GM12878 (cell line): ENCODE measurements around the gene CLSTN2. TPM values are rescaled to one million over a fixed set of nuclear protein-coding genes. Genes with fewer than 3 reads are reported as not detected.

Experiments used
- ATAC-seq: fragments of 200-7000 bp; cut with Tn5 transposase; 3 replicates; pipeline ENCODE4 v1.9.1; 2020; ENCODE audit warnings: mild to moderate bottlenecking, moderate library complexity
- BruUV-seq: library from RNA; stranded (reverse); fragments of 400-500 nt; replicated peaks from 2 replicates; lab custom pipeline; 2021; lab: Mats Ljungman, UMichigan
- CTCF ChIA-PET: fragments of 300-600 bp; sonication (Branson Sonifier 250); formaldehyde crosslinking; extraction: SDS; loops from one replicate; lab custom pipeline; 2021; ENCODE audit warnings: inconsistent platforms; lab: Yijun Ruan, JAX
- POLR2A ChIA-PET: fragments of 350-600 bp; formaldehyde crosslinking; extraction: SDS; loops from one replicate; lab custom pipeline; 2021; ENCODE audit warnings: inconsistent platforms; lab: Charles Lee
- RAD21 ChIA-PET: fragments of 300-600 bp; sonication (Branson Sonifier 250); formaldehyde crosslinking; loops from one replicate; lab custom pipeline; 2023; ENCODE audit warnings: antibody characterized with exemption; ENCODE audit not compliant: unreplicated experiment; lab: Charles Lee
- SMC1A ChIA-PET: fragments of 300-600 bp; sonication (Branson Sonifier 250); formaldehyde crosslinking; loops from one replicate; lab custom pipeline; 2023; ENCODE audit not compliant: unreplicated experiment, uncharacterized antibody; lab: Charles Lee
- DNase-seq: peaks from one replicate; pipeline ENCODE4 v3.0.0-alpha.2; 2011; ENCODE audit warnings: low read depth, low spot score
- FAIRE-seq: peaks from 3 replicates; lab custom pipeline; 2011; peaks lifted over from hg19 to GRCh38; lab: Jason Lieb, UNC
- H2AFZ ChIP-seq: 2 replicates; pipeline ENCODE4 v1.6.0; 2011; ENCODE audit warnings: low read depth, low read length, control low read depth; ENCODE audit not compliant: control insufficient read depth
- H3K27ac ChIP-seq: 2 replicates; pipeline ENCODE4 v1.5.1; 2011; ENCODE audit warnings: control low read depth; ENCODE audit not compliant: control insufficient read depth, insufficient read depth
- H3K27me3 ChIP-seq, 2 experiments: replicated peaks in 1 of 2; 2 replicates each; pipeline versions ENCODE4 v1.6.0 to v1.6.1; 2011; ENCODE audit warnings: low read length in 1 of 2; ENCODE audit not compliant: control insufficient read depth in 2 of 2, insufficient read depth in 2 of 2
- H3K36me3 ChIP-seq, 2 experiments: 2 replicates each; pipeline ENCODE4 v1.5.1; 2011; ENCODE audit warnings: low read length in 1 of 2; ENCODE audit not compliant: control insufficient read depth in 2 of 2, insufficient read depth in 2 of 2
- H3K4me1 ChIP-seq: 2 replicates; pipeline ENCODE4 v1.6.1; 2011; ENCODE audit warnings: mild to moderate bottlenecking, low read length, moderate library complexity, mixed read lengths; ENCODE audit not compliant: control insufficient read depth, insufficient read depth
- H3K4me2 ChIP-seq: 2 replicates; pipeline ENCODE4 v1.6.0; 2011; ENCODE audit warnings: control low read depth; ENCODE audit not compliant: control insufficient read depth, insufficient read depth
- H3K4me3 ChIP-seq: fragments of 200-600 bp; sonication (generic); 2 replicates; pipeline ENCODE4 v1.5.1; 2016
- H3K79me2 ChIP-seq: 2 replicates; pipeline ENCODE4 v1.6.0; 2011; ENCODE audit warnings: low read length; ENCODE audit not compliant: control insufficient read depth, insufficient read depth
- H3K9ac ChIP-seq: 2 replicates; pipeline ENCODE4 v1.8.0; 2011; ENCODE audit warnings: low read length, control low read depth, mixed read lengths; ENCODE audit not compliant: control insufficient read depth, insufficient read depth
- H3K9me3 ChIP-seq: replicated peaks from 3 replicates; pipeline ENCODE4 v1.5.1; 2011; ENCODE audit warnings: mild to moderate bottlenecking, low read length; ENCODE audit not compliant: control insufficient read depth, insufficient read depth
- H4K20me1 ChIP-seq: 2 replicates; pipeline ENCODE4 v1.6.0; 2011; ENCODE audit not compliant: control insufficient read depth, insufficient read depth
- ATF7 ChIP-seq: fragments of 450-650 bp; IDR thresholded peaks from 2 replicates; pipeline ENCODE4 v1.6.1; 2016; ENCODE audit warnings: low read depth, mild to moderate bottlenecking
- EP300 ChIP-seq, 2 experiments: fragments of 150-350 bp in 1 of 2; IDR thresholded peaks; 2 replicates each; pipeline ENCODE4 v1.6.1; 2011 to 2012; ENCODE audit warnings: low read depth in 2 of 2, low read length in 2 of 2, borderline replicate concordance in 1 of 2, improper control_type of control experiment in 1 of 2, inconsistent platforms in 1 of 2; ENCODE audit not compliant: control insufficient read depth in 1 of 2
- POLR2AphosphoS2 ChIP-seq: IDR thresholded peaks from 2 replicates; pipeline ENCODE4 v1.6.1; 2011; ENCODE audit warnings: low read depth, mild to moderate bottlenecking, low read length, improper control_type of control experiment, moderate library complexity
- RAD21 ChIP-seq: IDR thresholded peaks from 2 replicates; pipeline ENCODE4 v1.6.1; 2011; ENCODE audit warnings: mild to moderate bottlenecking, low read depth, low read length, moderate library complexity; ENCODE audit not compliant: insufficient read depth
- SIN3A ChIP-seq: IDR thresholded peaks from 2 replicates; pipeline ENCODE4 v1.6.1; 2012; ENCODE audit warnings: low read depth, low read length, improper control_type of control experiment
- SIX5 ChIP-seq: IDR thresholded peaks from 2 replicates; pipeline ENCODE4 v1.6.1; 2011; ENCODE audit warnings: mild to moderate bottlenecking, low read depth, low read length, moderate library complexity; ENCODE audit not compliant: severe bottlenecking
- SMAD1 ChIP-seq: fragments of 450-650 bp; IDR thresholded peaks from 2 replicates; pipeline ENCODE4 v1.6.1; 2018; ENCODE audit warnings: mild to moderate bottlenecking, low read depth; ENCODE audit not compliant: partially characterized antibody
- SP1 ChIP-seq: IDR thresholded peaks from one replicate; pipeline ENCODE4 v1.6.1; 2011; ENCODE audit warnings: low read depth, low read length
- TCF7 ChIP-seq: IDR thresholded peaks from 2 replicates; pipeline ENCODE4 v1.6.1; 2014; ENCODE audit warnings: antibody characterized with exemption, borderline replicate concordance
- WGBS: methylation state at CpG from one replicate; pipeline ENCODE4 v1.1.6; 2016; ENCODE audit warnings: low lambda C conversion rate; ENCODE audit not compliant: insufficient replicate concordance, insufficient coverage; ENCODE audit errors: missing lambda C conversion rate; 5-methylcytosine and 5-hydroxymethylcytosine counted together
- in situ Hi-C: fragments of 300-500 bp; cut with MboI; formaldehyde crosslinking; loops from 9 replicates; pipeline ENCODE4 v1.14.3; 2018; ENCODE audit warnings: mixed read lengths
- intact Hi-C: fragments of 100-400 bp; cut with micrococcal nuclease; formaldehyde crosslinking; loops from one replicate; pipeline ENCODE4 v1.14.2; 2022; ENCODE audit not compliant: unreplicated experiment
- polyA plus RNA-seq, 11 experiments: library from polyadenylated mRNA; depleted of rRNA in 4 of 11; unstranded in 6 of 11; stranded (reverse) in 5 of 11; fragments of >200 nt; fragmentation: Nextera tagmentation in 4 of 11; fragmentation: Illumina TruSeq in 1 of 11; extraction: Ambion mirVana in 4 of 11; extraction: Trizol in 1 of 11; gene quantifications; 1 replicate in 1 of 11; 2 replicates in 10 of 11; pipeline versions ENCODE4 v1.2.1 to v1.2.3, GENCODE V29; 2011 to 2016; ENCODE audit warnings: inconsistent platforms in 2 of 11, missing spikeins in 2 of 11, low read depth in 1 of 11
- total RNA-seq, 4 experiments: library from RNA; depleted of rRNA in 3 of 4; stranded (reverse); fragments of >200 nt in 3 of 4; fragmentation: Illumina TruSeq in 1 of 4; extraction: Trizol in 1 of 4; gene quantifications; 2 replicates each; pipeline versions ENCODE4 v1.2.1 to v1.2.3, GENCODE V29; 2013 to 2021
- TF ChIP-seq, protein P1 (sequence below): fragments of 450-650 bp; IDR thresholded peaks from 2 replicates; pipeline ENCODE4 v1.6.1; 2017; ENCODE audit warnings: borderline replicate concordance

CLSTN2 gene
- total and polyA plus RNA-seq, 10 of the 15 experiments (the other 5 are each of a cell fraction or from before 2014, with no cell fraction given): under 0.01 to 0.10 (median under 0.01) TPM; not detected in 5

DNA sequence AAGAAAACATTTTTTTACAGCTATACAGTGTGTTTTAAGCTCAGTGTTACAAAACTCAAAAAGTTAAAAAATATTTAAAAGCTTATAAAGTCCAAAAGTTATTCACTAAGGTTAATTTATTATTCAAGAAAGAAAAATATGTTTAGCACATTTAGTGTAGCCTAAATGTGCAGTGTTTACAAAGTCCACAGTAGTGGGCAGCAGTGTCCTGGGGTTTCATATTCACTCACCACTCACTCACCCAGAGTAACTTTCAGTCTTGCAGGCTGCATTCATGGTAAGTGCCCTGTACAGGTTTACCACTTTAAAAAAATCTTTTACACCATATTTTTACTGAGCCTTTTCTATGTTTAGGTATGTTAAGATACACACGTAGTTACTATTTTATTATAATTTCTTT is 442.7 kb downstream of the CLSTN2 start:
- no peaks in the 10 kb centered on the region for H3K4me1 ChIP-seq
- ATAC-seq (peak; percentile 54; the same call in 2 of the 3 replicates), DNase-seq (no peak), FAIRE-seq (no peak)
- no peaks in the 10 kb centered on the region for H3K79me2 ChIP-seq
- ChIA-PET RAD21 (interaction anchor here (1.3 kb wide), 1 partner anchor 18 kb away, joined by 3 read pairs; no protein-coding TSS in a partner anchor), SMC1A (no interaction called here), CTCF (interaction anchor here (1.3 kb wide), 1 partner anchor 121 kb away, joined by 3 read pairs; no protein-coding TSS in a partner anchor), POLR2A (no interaction called here)
- BruUV-seq: no TSS peak
- H3K4me2 ChIP-seq: no peak overlapping the region
- intact Hi-C loops (no loop called here), in situ Hi-C loops (no loop called here)
- no peaks in the 10 kb centered on the region; a peak in 1 of 4 replicates for H3K27me3 ChIP-seq
- 29% methylated on average over 1 of the region's 1 CpG for WGBS
- no peaks in the 10 kb centered on the region for H3K9me3 ChIP-seq
- no peak overlapping the region for H2AFZ ChIP-seq
- no peak overlapping the region for H3K9ac ChIP-seq
- H4K20me1 ChIP-seq: no peaks in the 10 kb centered on the region
- H3K27ac ChIP-seq: no peak overlapping the region
- H3K36me3 ChIP-seq: no peaks in the 10 kb centered on the region
- TF ChIP-seq ATF7 (no peak), TCF7 (no peak), POLR2AphosphoS2 (no peak), RAD21 (no peak), SMAD1 (no peak), SP1 (no peak), EP300 (IDR thresholded peaks at IDR 0.05; ENCODE audit: borderline replicate concordance in 1 of 2, control insufficient read depth in 1 of 2, low read depth in 2 of 2, low read length in 2 of 2) (no peak), SIX5 (no peak), SIN3A (no peak)
- TF ChIP-seq, protein P1, sequence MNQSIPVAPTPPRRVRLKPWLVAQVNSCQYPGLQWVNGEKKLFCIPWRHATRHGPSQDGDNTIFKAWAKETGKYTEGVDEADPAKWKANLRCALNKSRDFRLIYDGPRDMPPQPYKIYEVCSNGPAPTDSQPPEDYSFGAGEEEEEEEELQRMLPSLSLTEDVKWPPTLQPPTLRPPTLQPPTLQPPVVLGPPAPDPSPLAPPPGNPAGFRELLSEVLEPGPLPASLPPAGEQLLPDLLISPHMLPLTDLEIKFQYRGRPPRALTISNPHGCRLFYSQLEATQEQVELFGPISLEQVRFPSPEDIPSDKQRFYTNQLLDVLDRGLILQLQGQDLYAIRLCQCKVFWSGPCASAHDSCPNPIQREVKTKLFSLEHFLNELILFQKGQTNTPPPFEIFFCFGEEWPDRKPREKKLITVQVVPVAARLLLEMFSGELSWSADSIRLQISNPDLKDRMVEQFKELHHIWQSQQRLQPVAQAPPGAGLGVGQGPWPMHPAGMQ: no peak
- H3K4me3 ChIP-seq: no peak overlapping the region
